Stimulated activated CD4-positive, alpha-beta T cell treated with anti-CD3 and anti-CD28 coated beads, Interleukin-4, amount 100 ng/mL, for 4 hours (primary cell): Measurements from ENCODE around the gene ZNF629.

Experiments
- DNase-seq, 2 experiments: peaks; one replicate each; pipeline ENCODE4 v3.0.0-alpha.2; 2020

Gene ZNF629

GRCh38 chr16:30747331-30747730 lies 39.7 kb downstream of the ZNF629 start:
- no peak for DNase-seq

- no peak for DNase-seq
Observed at GRCh38 chr16:30746638-30747175, 40.3 kb downstream of the ZNF629 start.

- DNase-seq = no peak
Observed at GRCh38 chr16:30745082-30745481, 41.9 kb downstream of the ZNF629 start.

- no peak for DNase-seq
Observed at GRCh38 chr16:30744183-30744582, 42.8 kb downstream of the ZNF629 start.

- no peak for DNase-seq
Observed at GRCh38 chr16:30743716-30744115, 43.3 kb downstream of the ZNF629 start.

- no peak for DNase-seq
Observed at GRCh38 chr16:30741461-30741914, 45.5 kb downstream of the ZNF629 start.

GRCh38 chr16:30740364-30741251 lies 46.4 kb downstream of the ZNF629 start:
- DNase-seq = no peak

- DNase-seq = no peak
Observed at GRCh38 chr16:30738984-30739951, 47.7 kb downstream of the ZNF629 start.

GRCh38 chr16:30737794-30738648 lies 49.0 kb downstream of the ZNF629 start:
- DNase-seq = no peak

- no peak for DNase-seq
Observed at GRCh38 chr16:30736995-30737793, 49.8 kb downstream of the ZNF629 start.

- no peak for DNase-seq
Observed at GRCh38 chr16:30731411-30731810, 55.6 kb downstream of the ZNF629 start.

- DNase-seq = no peak
Observed at GRCh38 chr16:30728899-30729672, 57.9 kb downstream of the ZNF629 start.
